Diencephalon (tissue), 1 donor: ENCODE data around the gene MUC21. TPM values are rescaled to one million over a fixed set of nuclear protein-coding genes. Genes with fewer than 3 reads are reported as not detected.

Experiments
- total RNA-seq: library from RNA; depleted of rRNA; stranded (reverse); fragments of >200 nt; gene quantifications from one replicate; pipeline ENCODE4 v1.2.3, GENCODE V29; 2014

MUC21 gene
- total RNA-seq = not detected

GRCh38 chr6:30983439-30983838, at the start of gene MUC21:
Gene MUC21, plus strand, starts transcription at chr6:30983718. Its CDS starts 241 bp downstream, at chr6:30983959.

GRCh38 chr6:30940361-30940986, 43.0 kb upstream of the MUC21 start, which contains the start of gene MUCL3:
Gene MUCL3, plus strand, starts transcription at chr6:30940973. Its CDS starts 27 bp downstream, at chr6:30941000.

GRCh38 chr6:31010393-31011060, 27.0 kb downstream of the MUC21 start, which contains the start of gene MUC22:
Gene MUC22, plus strand, starts transcription at chr6:31010474. Its CDS starts 233 bp downstream, at chr6:31010707.

Other genes with a start within 250 kb of the MUC21 start
- 62.5 TPM for gene FLOT1, start 241.0 kb upstream of the MUC21 start, total RNA-seq
- gene IER3, start 239.2 kb upstream of the MUC21 start, total RNA-seq = 3.5 TPM
- gene DDR1, start 99.2 kb upstream of the MUC21 start, total RNA-seq = 164 TPM
- 26.5 TPM for gene GTF2H4, start 75.5 kb upstream of the MUC21 start, total RNA-seq
- gene VARS2, start 69.5 kb upstream of the MUC21 start, total RNA-seq = 33.0 TPM
- gene SFTA2, start 51.5 kb upstream of the MUC21 start, total RNA-seq = not detected
- not detected for gene MUCL3, start 42.7 kb upstream of the MUC21 start, total RNA-seq
- gene MUC22, start 26.8 kb downstream of the MUC21 start, total RNA-seq = not detected
- not detected for gene C6orf15, start 128.9 kb downstream of the MUC21 start, total RNA-seq
- not detected for gene PSORS1C1, start 131.1 kb downstream of the MUC21 start, total RNA-seq
- not detected for gene CDSN, start 136.7 kb downstream of the MUC21 start, total RNA-seq
- gene PSORS1C2, start 155.3 kb downstream of the MUC21 start, total RNA-seq = not detected
- 13.4 TPM for gene CCHCR1, start 174.1 kb downstream of the MUC21 start, total RNA-seq
- gene TCF19, start 174.9 kb downstream of the MUC21 start, total RNA-seq = 6.7 TPM
- not detected for gene POU5F1, start 187.0 kb downstream of the MUC21 start, total RNA-seq